ENCODE results near the gene GJC1. TPM values are rescaled to one million over a fixed set of nuclear protein-coding genes. Genes with fewer than 3 reads are reported as not detected.

The GJC1 gene
- total RNA-seq, 1 experiment from 2014 or later, result 0.86 TPM

DNA sequence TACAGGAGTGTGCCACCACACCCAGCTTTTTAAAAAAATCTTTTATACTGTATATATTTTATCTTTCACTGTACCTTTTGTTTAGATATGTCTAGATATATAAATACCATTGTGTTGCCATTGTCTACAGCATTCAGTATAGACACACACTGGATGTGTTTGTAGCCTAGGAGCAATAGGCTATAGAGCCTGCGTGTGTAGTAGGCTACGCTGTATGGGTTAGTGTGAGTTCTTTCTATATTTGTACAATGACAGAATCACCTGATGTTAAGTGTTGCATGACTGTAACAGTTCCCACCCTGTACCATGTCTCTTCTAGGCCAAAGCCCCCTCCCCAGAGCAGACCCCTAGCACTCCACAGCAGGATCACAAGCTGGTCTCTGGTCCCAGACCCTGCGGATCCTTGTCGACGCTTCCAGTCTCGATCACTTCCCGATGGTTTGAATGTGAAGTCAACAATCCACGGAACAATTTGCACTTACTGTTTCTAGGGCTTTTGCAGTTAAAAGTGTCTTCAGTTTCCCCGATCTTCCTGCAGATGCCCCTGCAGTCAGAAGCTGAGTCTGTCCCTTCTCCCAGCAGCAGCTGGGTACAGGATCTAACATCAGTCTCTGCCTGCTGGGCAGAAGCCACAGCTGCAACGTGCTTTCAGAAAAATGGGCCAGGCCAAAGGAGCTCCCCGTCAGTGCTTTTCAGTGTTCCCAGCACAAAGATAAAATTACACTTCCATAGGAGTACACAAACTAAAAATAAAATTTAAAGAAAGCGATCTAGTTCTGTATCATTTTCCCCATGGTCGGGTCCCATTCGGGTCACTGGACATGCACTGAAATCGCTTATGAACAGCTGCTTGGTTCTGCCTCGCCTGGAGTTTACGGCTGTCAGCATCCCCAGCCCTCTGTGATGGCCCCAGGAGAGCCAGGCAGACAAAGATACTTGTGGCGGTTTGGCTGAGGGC, 35.9 kb downstream of the GJC1 start:
- Histone ChIP-seq H3K4me2 (ENCODE audit: low read depth, low read length, poor library complexity, severe bottlenecking) (no peak overlapping the region), H3K36me3 (ENCODE audit: insufficient read depth, low read length) (no peaks in the 10 kb centered on the region), H3K9me3 (ENCODE audit: low read length) (no peaks in the 10 kb centered on the region), H3K27me3 (ENCODE audit: low read length) (no peaks in the 10 kb centered on the region), H3K9me2 (replicated peaks; ENCODE audit: insufficient read depth, low read length) (no peaks in the 10 kb centered on the region), H2AFZ (ENCODE audit: low read length) (no peak overlapping the region), H3K9ac (ENCODE audit: low read length) (no peak overlapping the region), H3K79me2 (ENCODE audit: low read length) (no peaks in the 10 kb centered on the region), H3K27ac (ENCODE audit: low read length) (no peak overlapping the region), H3K4me3 (ENCODE audit: low read length) (no peak overlapping the region), H3K4me1 (ENCODE audit: low read length) (no peaks in the 10 kb centered on the region), H4K20me1 (ENCODE audit: insufficient read depth, low read depth, low read length) (no peaks in the 10 kb centered on the region)
- no peak for DNase-seq

DNA sequence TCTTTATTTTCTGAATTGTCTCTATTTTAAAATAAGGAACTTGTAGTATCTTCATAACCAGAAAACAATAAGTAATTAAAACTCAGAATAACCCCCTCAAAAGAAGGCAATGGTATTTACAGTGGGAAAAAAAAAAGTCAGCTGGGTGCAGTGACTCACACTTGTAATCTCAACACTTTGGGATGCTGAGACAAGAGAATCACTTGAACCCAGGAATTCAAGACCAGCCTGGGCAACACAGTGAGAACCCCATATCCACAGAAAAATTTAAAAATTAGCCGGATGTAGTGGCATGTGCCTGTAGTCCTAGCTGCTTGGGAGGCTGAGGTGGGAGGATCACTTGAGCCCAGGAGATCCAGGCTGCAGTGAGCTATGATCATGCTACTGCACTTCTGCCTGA, 37.8 kb downstream of the GJC1 start:
- H3K9ac ChIP-seq (ENCODE audit: low read length), result no peak overlapping the region
- no peaks in the 10 kb centered on the region for H3K4me1 ChIP-seq (ENCODE audit: low read length)
- DNase-seq, result no peak
- no peaks in the 10 kb centered on the region for H3K27me3 ChIP-seq (ENCODE audit: low read length)
- H3K36me3 ChIP-seq (ENCODE audit: insufficient read depth, low read length), result no peaks in the 10 kb centered on the region
- no peaks in the 10 kb centered on the region for H3K79me2 ChIP-seq (ENCODE audit: low read length)
- no peaks in the 10 kb centered on the region for H3K9me3 ChIP-seq (ENCODE audit: low read length)
- no peak overlapping the region for H2AFZ ChIP-seq (ENCODE audit: low read length)
- no peaks in the 10 kb centered on the region for H4K20me1 ChIP-seq (ENCODE audit: insufficient read depth, low read depth, low read length)
- H3K4me2 ChIP-seq (ENCODE audit: low read depth, low read length, poor library complexity, severe bottlenecking), result no peak overlapping the region
- H3K9me2 ChIP-seq (replicated peaks; ENCODE audit: insufficient read depth, low read length), result no peaks in the 10 kb centered on the region
- H3K27ac ChIP-seq (ENCODE audit: low read length), result no peak overlapping the region
- no peak overlapping the region for H3K4me3 ChIP-seq (ENCODE audit: low read length)

DNA sequence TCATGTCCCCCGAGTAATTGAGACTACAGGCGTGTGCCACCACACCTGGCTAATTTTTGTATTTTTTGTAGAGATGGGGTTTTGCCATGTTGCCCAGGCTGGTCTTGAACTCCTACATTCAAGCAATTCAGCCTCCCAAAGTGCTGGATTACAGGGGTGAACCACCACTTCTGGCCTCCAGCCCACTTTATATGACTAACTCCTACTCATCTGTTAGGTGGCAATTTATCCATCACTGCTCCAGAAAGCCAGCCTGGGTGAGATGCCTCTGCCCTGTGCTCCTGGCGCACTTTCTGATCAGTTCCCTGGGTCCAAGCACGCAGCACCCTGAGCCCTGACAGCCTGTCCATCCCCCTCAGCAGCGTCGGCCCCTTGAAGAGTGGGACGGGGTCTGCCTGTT, 41.9 kb downstream of the GJC1 start:
- H2AFZ ChIP-seq (ENCODE audit: low read length), result no peak overlapping the region

DNA sequence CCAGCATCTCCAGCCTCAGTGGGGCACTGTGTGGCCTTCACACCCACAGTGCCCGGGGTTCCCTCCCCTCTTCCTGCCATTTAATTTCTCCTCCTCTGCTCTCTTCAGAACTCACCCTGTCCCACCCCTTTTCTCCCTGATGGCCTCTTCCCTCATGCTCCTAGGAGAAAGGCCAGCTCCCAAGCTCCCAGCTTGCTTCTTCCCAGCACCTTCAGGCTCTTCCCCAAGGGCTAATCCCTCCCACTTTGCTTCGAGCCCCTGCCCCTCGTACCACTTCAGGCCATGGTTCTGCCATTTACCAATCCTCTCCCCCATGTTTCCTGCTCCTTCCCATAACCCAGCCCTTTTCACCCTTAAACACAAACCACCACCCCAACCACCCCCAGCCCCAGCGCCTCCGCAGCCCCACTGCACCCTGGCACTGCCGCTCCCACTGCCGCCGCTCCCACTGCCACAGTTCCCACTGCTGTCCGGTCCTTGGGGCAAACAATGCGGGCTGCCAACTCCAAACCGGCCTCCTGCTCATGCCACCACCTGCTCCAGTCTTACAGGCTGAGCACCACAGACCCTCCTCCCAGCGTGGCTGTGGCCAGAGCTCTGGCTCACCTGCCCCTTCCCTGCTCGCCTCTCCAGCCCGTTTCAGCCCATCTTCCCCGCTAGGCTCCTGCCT, 42.7 kb downstream of the GJC1 start:
- DNase-seq, result no peak
- H3K4me2 ChIP-seq (ENCODE audit: low read depth, low read length, poor library complexity, severe bottlenecking), result no peak overlapping the region

More for the DNA sequence above, 41.9 kb downstream of the GJC1 start:
- Histone ChIP-seq H3K27ac (ENCODE audit: low read length) (no peak overlapping the region), H3K4me2 (ENCODE audit: low read depth, low read length, poor library complexity, severe bottlenecking) (no peak overlapping the region), H3K9me2 (replicated peaks; ENCODE audit: insufficient read depth, low read length) (no peaks in the 10 kb centered on the region), H3K36me3 (ENCODE audit: insufficient read depth, low read length) (no peaks in the 10 kb centered on the region), H3K27me3 (ENCODE audit: low read length) (no peaks in the 10 kb centered on the region), H3K4me3 (ENCODE audit: low read length) (no peak overlapping the region), H3K4me1 (ENCODE audit: low read length) (no peaks in the 10 kb centered on the region), H4K20me1 (ENCODE audit: insufficient read depth, low read depth, low read length) (no peaks in the 10 kb centered on the region), H3K9ac (ENCODE audit: low read length) (no peak overlapping the region), H3K79me2 (ENCODE audit: low read length) (no peaks in the 10 kb centered on the region), H3K9me3 (ENCODE audit: low read length) (no peaks in the 10 kb centered on the region)
- DNase-seq, result no peak

DNA sequence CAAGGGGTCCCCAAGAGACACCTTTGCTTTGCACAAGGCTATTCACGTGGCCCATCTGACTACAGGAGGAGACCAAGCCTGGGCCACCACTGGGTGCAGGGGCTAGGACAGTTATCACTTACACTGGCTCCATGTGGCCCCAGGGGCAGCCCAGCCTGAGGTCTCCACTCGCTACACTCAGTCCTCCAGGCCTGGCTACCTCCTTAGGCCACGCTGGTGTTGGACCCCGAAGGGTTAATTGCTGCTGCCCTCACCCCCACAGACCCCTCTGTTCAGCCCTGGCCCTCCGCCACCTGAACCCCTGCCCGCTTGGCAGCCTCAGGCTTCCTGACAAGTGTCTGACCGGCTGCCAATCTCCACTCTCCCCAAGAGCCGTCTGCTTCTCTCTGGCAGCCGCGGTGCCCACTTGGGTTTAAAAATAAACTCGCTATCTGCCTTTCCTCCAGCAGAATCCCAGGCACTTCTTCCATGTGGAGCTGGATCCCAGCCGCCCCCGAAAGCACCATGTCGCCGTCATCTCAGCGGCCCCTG, 43.5 kb downstream of the GJC1 start:
- no peak overlapping the region for H3K9ac ChIP-seq (ENCODE audit: low read length)
- H3K4me3 ChIP-seq (ENCODE audit: low read length), result no peak overlapping the region
- H3K9me3 ChIP-seq (ENCODE audit: low read length), result no peaks in the 10 kb centered on the region
- no peak overlapping the region for H3K4me2 ChIP-seq (ENCODE audit: low read depth, low read length, poor library complexity, severe bottlenecking)
- no peaks in the 10 kb centered on the region for H3K36me3 ChIP-seq (ENCODE audit: insufficient read depth, low read length)
- H3K4me1 ChIP-seq (ENCODE audit: low read length), result no peaks in the 10 kb centered on the region
- no peaks in the 10 kb centered on the region for H3K27me3 ChIP-seq (ENCODE audit: low read length)
- no peak for DNase-seq
- no peaks in the 10 kb centered on the region for H3K79me2 ChIP-seq (ENCODE audit: low read length)
- H2AFZ ChIP-seq (ENCODE audit: low read length), result no peak overlapping the region
- no peaks in the 10 kb centered on the region for H4K20me1 ChIP-seq (ENCODE audit: insufficient read depth, low read depth, low read length)
- H3K9me2 ChIP-seq (replicated peaks; ENCODE audit: insufficient read depth, low read length), result no peaks in the 10 kb centered on the region
- H3K27ac ChIP-seq (ENCODE audit: low read length), result no peak overlapping the region

More for the DNA sequence above, 42.7 kb downstream of the GJC1 start:
- no peak overlapping the region for H3K27ac ChIP-seq (ENCODE audit: low read length)
- no peaks in the 10 kb centered on the region for H4K20me1 ChIP-seq (ENCODE audit: insufficient read depth, low read depth, low read length)
- H3K4me3 ChIP-seq (ENCODE audit: low read length), result no peak overlapping the region
- no peaks in the 10 kb centered on the region for H3K79me2 ChIP-seq (ENCODE audit: low read length)
- H3K4me1 ChIP-seq (ENCODE audit: low read length), result no peaks in the 10 kb centered on the region
- no peaks in the 10 kb centered on the region for H3K9me3 ChIP-seq (ENCODE audit: low read length)
- no peak overlapping the region for H3K9ac ChIP-seq (ENCODE audit: low read length)
- H3K36me3 ChIP-seq (ENCODE audit: insufficient read depth, low read length), result no peaks in the 10 kb centered on the region
- H2AFZ ChIP-seq (ENCODE audit: low read length), result no peak overlapping the region
- no peaks in the 10 kb centered on the region for H3K9me2 ChIP-seq (replicated peaks; ENCODE audit: insufficient read depth, low read length)
- H3K27me3 ChIP-seq (ENCODE audit: low read length), result no peaks in the 10 kb centered on the region

DNA sequence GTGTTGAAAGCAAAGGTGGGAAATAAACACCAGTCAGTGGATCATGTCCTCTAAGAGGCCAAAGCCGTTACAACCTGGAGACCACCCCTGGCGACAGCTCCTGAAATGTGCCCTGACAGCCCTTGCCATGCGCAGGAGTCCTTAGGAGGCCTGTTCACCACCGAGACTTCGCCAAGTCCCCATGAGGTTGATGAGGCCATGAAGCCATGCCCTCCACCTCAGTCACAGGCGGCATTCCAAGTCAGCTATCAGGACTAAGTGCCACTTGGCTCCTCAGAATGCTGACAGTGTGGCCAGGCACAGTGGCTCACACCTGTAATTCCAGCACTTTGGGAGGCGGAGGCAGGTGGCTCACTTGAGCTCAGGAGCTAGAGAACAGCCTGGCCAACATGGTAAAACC, 44.2 kb downstream of the GJC1 start:
- H3K9me2 ChIP-seq (replicated peaks; ENCODE audit: insufficient read depth, low read length), result no peaks in the 10 kb centered on the region
- no peak overlapping the region for H2AFZ ChIP-seq (ENCODE audit: low read length)
- H3K79me2 ChIP-seq (ENCODE audit: low read length), result no peaks in the 10 kb centered on the region
- H3K36me3 ChIP-seq (ENCODE audit: insufficient read depth, low read length), result no peaks in the 10 kb centered on the region
- no peak for DNase-seq
- no peak overlapping the region for H3K9ac ChIP-seq (ENCODE audit: low read length)
- H3K4me2 ChIP-seq (ENCODE audit: low read depth, low read length, poor library complexity, severe bottlenecking), result no peak overlapping the region
- H4K20me1 ChIP-seq (ENCODE audit: insufficient read depth, low read depth, low read length), result no peaks in the 10 kb centered on the region
- H3K4me1 ChIP-seq (ENCODE audit: low read length), result no peaks in the 10 kb centered on the region
- no peaks in the 10 kb centered on the region for H3K27me3 ChIP-seq (ENCODE audit: low read length)
- H3K9me3 ChIP-seq (ENCODE audit: low read length), result no peaks in the 10 kb centered on the region
- H3K27ac ChIP-seq (ENCODE audit: low read length), result no peak overlapping the region
- H3K4me3 ChIP-seq (ENCODE audit: low read length), result no peak overlapping the region

DNA sequence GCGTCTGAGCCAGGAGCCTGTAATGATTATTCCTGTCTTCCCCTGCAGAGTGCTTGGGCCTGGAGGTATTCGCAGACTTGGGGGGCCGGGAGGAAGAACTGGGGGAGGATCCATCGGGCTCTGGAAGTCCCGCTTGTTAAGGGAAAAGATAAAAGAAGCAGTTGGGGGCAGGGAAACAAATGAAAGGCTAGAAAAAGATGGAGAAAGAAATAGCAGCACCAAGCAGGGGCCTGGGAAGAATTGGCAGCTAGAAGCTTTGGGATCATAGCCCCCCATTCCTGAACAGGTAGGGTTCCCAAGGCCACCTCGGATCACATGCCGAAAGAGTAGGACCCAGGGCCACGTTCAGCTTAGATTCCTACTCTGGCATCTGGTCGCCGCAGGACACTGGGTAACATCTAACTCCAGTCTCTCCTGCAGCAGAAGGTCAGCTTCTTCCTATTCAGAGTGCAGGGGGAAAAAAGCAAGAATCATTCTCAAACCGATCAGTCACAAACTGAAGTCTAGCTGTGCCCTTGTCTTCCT, 47.7 kb downstream of the GJC1 start:
- Histone ChIP-seq H3K4me3 (ENCODE audit: low read length) (no peak overlapping the region), H3K27ac (ENCODE audit: low read length) (no peak overlapping the region), H3K36me3 (ENCODE audit: insufficient read depth, low read length) (no peaks in the 10 kb centered on the region), H2AFZ (ENCODE audit: low read length) (no peak overlapping the region), H3K27me3 (ENCODE audit: low read length) (no peaks in the 10 kb centered on the region), H3K9me2 (replicated peaks; ENCODE audit: insufficient read depth, low read length) (no peaks in the 10 kb centered on the region), H4K20me1 (ENCODE audit: insufficient read depth, low read depth, low read length) (no peaks in the 10 kb centered on the region), H3K9me3 (ENCODE audit: low read length) (no peaks in the 10 kb centered on the region), H3K4me1 (ENCODE audit: low read length) (peaks cover 6% of the 10 kb centered on the region), H3K4me2 (ENCODE audit: low read depth, low read length, poor library complexity, severe bottlenecking) (no peak overlapping the region), H3K79me2 (ENCODE audit: low read length) (no peaks in the 10 kb centered on the region), H3K9ac (ENCODE audit: low read length) (no peak overlapping the region)
- DNase-seq, result no peak

All from Karpas-422 (cell line).